Measurements from ENCODE around the gene PRMT9. TPM values are rescaled to one million over a fixed set of nuclear protein-coding genes. Genes with fewer than 3 reads are reported as not detected.

The PRMT9 gene
- total RNA-seq, 1 experiment from 2014 or later: 6.1 TPM

DNA sequence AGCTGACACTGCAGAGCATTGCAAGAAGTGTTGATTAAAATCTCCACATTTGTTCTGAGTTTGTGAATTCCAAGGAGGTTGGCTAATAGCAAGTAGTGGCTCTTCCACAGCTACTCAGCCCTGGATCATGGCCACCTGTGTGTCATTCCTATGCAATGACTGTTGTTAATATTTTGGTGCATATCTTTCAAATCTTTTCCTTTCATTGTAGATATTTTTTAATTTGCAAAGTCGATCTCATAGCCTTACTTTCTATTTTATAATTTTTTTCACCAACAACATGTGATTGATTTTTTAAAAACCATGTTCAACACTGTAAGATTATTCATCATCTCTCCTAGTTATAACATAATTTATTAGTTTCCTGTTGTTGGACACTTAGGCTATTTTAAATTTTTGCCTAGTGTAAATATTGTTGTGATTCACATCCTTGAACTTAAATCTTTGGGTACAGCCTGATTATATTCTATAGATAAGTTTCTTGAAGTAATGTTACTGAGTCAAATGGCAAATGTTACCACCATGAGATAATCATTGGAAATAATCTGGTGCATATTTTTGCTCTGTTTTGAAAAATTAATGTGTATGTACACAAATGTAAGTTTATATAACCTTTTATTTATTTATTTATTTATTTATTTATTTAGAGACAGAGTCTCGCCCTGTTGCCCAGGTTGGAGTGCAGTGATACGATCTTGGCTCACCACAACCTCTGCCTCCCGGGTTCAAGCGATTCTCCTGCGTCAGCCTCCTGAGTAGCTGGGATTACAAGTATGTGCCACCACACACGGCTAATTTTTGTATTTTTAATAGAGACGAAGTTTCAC, 30.8 kb upstream of the PRMT9 start:
- no peaks in the 10 kb centered on the region for H3K9me3 Mint-ChIP-seq (ENCODE audit: unreplicated experiment)
- no TSS peak for BruUV-seq (replicated peaks)
- ChIA-PET CTCF (interaction anchor here (1.0 to 8.2 kb wide), 3 partner anchors 17 to 152 kb away, joined by 4 to 247 read pairs (median 6); partner anchors contain the start of gene ARHGAP10), POLR2A (interaction anchor here (0.6 to 3.6 kb wide), 8 partner anchors 13 to 166 kb away, joined by 3 to 21 read pairs (median 6); partner anchors contain the start of genes ARHGAP10 and PRMT9)
- H3K27ac Mint-ChIP-seq (ENCODE audit: low read depth, unreplicated experiment): no peak overlapping the region
- TF ChIP-seq, protein P1, sequence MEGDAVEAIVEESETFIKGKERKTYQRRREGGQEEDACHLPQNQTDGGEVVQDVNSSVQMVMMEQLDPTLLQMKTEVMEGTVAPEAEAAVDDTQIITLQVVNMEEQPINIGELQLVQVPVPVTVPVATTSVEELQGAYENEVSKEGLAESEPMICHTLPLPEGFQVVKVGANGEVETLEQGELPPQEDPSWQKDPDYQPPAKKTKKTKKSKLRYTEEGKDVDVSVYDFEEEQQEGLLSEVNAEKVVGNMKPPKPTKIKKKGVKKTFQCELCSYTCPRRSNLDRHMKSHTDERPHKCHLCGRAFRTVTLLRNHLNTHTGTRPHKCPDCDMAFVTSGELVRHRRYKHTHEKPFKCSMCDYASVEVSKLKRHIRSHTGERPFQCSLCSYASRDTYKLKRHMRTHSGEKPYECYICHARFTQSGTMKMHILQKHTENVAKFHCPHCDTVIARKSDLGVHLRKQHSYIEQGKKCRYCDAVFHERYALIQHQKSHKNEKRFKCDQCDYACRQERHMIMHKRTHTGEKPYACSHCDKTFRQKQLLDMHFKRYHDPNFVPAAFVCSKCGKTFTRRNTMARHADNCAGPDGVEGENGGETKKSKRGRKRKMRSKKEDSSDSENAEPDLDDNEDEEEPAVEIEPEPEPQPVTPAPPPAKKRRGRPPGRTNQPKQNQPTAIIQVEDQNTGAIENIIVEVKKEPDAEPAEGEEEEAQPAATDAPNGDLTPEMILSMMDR (IDR thresholded peaks at IDR 0.05; ENCODE audit: unreplicated experiment): no peak
- no peaks in the 10 kb centered on the region for H3K36me3 Mint-ChIP-seq (ENCODE audit: insufficient read depth, unreplicated experiment)
- DNase-seq (ENCODE audit: unreplicated experiment): peak; percentile 68
- no peaks in the 10 kb centered on the region for H3K27me3 Mint-ChIP-seq (ENCODE audit: insufficient read depth, unreplicated experiment)
- H3K4me1 Mint-ChIP-seq (ENCODE audit: insufficient read depth, unreplicated experiment): no peaks in the 10 kb centered on the region
- intact Hi-C loops (cut with micrococcal nuclease): loop anchor here (1.0 to 2.0 kb wide), 2 partner anchors 122 to 123 kb away; no protein-coding TSS in a partner anchor
- no peak overlapping the region for H3K4me3 Mint-ChIP-seq (ENCODE audit: unreplicated experiment)

DNA sequence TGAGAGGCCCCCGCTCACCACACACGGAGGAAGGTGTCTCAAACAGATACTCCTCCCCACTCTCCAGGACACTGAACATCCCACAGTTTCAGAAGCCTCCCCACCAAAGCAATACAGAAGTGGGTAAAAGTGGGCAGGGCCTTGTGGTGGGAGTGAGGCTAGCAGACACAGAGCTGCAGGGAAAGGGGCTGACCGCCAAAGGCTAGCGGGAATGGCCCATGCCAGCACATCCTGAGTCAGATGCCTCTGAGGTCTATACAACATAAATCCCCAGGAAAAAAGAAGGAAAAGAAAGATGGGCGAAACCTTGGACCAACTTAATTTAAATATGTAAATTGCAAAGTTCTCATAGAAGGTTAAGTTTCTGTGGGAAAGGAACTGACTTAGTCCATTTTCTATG, 26.0 kb upstream of the PRMT9 start:
- H3K36me3 Mint-ChIP-seq (ENCODE audit: insufficient read depth, unreplicated experiment): no peaks in the 10 kb centered on the region
- H3K27ac Mint-ChIP-seq (ENCODE audit: low read depth, unreplicated experiment): no peak overlapping the region
- intact Hi-C loops (cut with micrococcal nuclease): loop anchor here (2.0 to 5.0 kb wide), 3 partner anchors 23 to 693 kb away; partner anchors contain the start of gene ARHGAP10
- CTCF ChIA-PET: interaction anchor here (0.5 to 8.2 kb wide), 19 partner anchors 10 to 1813 kb away, joined by 3 to 247 read pairs (median 4); no protein-coding TSS in a partner anchor
- peaks cover 12% of the 10 kb centered on the region for H3K4me1 Mint-ChIP-seq (ENCODE audit: insufficient read depth, unreplicated experiment)
- POLR2A ChIA-PET: interaction anchor here (0.8 kb wide), 1 partner anchor 23 kb away, joined by 4 read pairs; no protein-coding TSS in a partner anchor
- no TSS peak for BruUV-seq (replicated peaks)
- no peak overlapping the region for H3K4me3 Mint-ChIP-seq (ENCODE audit: unreplicated experiment)
- no peak for DNase-seq (ENCODE audit: unreplicated experiment)
- TF ChIP-seq, protein P1 (IDR thresholded peaks at IDR 0.05; ENCODE audit: unreplicated experiment): no peak
- H3K9me3 Mint-ChIP-seq (ENCODE audit: unreplicated experiment): no peaks in the 10 kb centered on the region
- H3K27me3 Mint-ChIP-seq (ENCODE audit: insufficient read depth, unreplicated experiment): no peaks in the 10 kb centered on the region

DNA sequence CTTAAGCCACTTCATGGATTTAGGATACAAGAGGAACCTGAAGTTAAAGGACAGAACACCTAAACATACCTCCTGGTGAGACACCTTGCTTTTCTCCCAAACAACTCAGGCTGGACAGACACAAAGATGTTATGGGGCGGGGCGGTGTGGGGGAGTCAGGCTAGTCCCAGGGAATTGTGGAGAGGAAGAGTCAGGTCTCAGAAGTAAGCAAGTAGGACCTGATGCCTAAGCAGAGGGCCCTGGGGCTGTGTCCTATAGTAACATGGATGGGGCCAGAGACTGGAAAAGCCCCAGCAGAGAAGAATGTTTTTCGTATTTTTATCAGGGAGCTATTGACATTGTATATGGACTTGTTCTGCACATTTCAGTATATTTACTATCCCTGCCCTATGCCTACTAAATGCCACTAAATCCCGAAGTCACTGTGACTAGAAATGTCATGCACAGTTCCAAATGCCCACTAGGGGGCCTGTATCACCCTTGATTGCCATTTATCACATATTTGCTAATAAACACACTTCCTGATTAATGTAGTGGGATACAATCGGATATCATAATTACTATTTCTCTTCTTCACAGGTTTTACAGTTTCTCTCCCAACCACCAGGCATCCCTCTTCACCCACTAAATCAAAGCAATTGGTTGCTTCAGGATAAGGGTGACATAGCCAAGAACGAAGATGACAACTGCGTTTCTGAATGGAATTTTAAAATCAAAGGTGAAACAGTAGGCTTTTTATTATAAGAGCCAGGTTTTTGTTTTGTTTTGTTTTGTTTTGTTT, 24.1 kb upstream of the PRMT9 start:
- TF ChIP-seq, protein P1 (IDR thresholded peaks at IDR 0.05; ENCODE audit: unreplicated experiment): peak; percentile 76
- Mint-ChIP-seq H3K27me3 (ENCODE audit: insufficient read depth, unreplicated experiment) (no peaks in the 10 kb centered on the region), H3K4me3 (ENCODE audit: unreplicated experiment) (no peak overlapping the region), H3K9me3 (ENCODE audit: unreplicated experiment) (no peaks in the 10 kb centered on the region), H3K4me1 (ENCODE audit: insufficient read depth, unreplicated experiment) (peaks cover 12% of the 10 kb centered on the region), H3K36me3 (ENCODE audit: insufficient read depth, unreplicated experiment) (no peaks in the 10 kb centered on the region), H3K27ac (ENCODE audit: low read depth, unreplicated experiment) (no peak overlapping the region)
- peak; percentile 71 for DNase-seq (ENCODE audit: unreplicated experiment)
- POLR2A ChIA-PET: interaction anchor here (1.0 to 1.2 kb wide), 4 partner anchors 24 to 159 kb away, joined by 3 to 6 read pairs (median 4); partner anchors contain the start of gene PRMT9
- CTCF ChIA-PET: interaction anchor here (0.5 to 8.2 kb wide), 39 partner anchors 8 to 599 kb away, joined by 3 to 247 read pairs (median 3); partner anchors contain the start of genes ARHGAP10 and PRMT9
- intact Hi-C loops (cut with micrococcal nuclease): loop anchor here (1.0 to 5.0 kb wide), 5 partner anchors 25 to 691 kb away; partner anchors contain the start of gene ARHGAP10
- no TSS peak for BruUV-seq (replicated peaks)
